Activated CD8-positive, alpha-beta memory T cell treated with anti-CD3 and anti-CD28 coated beads, Interleukin-2, amount 50 U/mL, for 4 hours (primary cell): ENCODE measurements around the gene CARMIL3.
"Not testable (repeated sequence)": the region's sequence is repeated elsewhere in the genome, so short reads cannot be mapped to it uniquely, and the experiment has no call there.

Experiments used
- DNase-seq: peaks from one replicate; pipeline ENCODE4 v3.0.0-alpha.2; 2020

Gene CARMIL3, protein sequence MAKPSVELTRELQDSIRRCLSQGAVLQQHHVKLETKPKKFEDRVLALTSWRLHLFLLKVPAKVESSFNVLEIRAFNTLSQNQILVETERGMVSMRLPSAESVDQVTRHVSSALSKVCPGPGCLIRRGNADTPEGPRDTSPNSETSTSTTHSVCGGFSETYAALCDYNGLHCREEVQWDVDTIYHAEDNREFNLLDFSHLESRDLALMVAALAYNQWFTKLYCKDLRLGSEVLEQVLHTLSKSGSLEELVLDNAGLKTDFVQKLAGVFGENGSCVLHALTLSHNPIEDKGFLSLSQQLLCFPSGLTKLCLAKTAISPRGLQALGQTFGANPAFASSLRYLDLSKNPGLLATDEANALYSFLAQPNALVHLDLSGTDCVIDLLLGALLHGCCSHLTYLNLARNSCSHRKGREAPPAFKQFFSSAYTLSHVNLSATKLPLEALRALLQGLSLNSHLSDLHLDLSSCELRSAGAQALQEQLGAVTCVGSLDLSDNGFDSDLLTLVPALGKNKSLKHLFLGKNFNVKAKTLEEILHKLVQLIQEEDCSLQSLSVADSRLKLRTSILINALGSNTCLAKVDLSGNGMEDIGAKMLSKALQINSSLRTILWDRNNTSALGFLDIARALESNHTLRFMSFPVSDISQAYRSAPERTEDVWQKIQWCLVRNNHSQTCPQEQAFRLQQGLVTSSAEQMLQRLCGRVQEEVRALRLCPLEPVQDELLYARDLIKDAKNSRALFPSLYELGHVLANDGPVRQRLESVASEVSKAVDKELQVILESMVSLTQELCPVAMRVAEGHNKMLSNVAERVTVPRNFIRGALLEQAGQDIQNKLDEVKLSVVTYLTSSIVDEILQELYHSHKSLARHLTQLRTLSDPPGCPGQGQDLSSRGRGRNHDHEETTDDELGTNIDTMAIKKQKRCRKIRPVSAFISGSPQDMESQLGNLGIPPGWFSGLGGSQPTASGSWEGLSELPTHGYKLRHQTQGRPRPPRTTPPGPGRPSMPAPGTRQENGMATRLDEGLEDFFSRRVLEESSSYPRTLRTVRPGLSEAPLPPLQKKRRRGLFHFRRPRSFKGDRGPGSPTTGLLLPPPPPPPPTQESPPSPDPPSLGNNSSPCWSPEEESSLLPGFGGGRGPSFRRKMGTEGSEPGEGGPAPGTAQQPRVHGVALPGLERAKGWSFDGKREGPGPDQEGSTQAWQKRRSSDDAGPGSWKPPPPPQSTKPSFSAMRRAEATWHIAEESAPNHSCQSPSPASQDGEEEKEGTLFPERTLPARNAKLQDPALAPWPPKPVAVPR (N-terminal part only)

DNA sequence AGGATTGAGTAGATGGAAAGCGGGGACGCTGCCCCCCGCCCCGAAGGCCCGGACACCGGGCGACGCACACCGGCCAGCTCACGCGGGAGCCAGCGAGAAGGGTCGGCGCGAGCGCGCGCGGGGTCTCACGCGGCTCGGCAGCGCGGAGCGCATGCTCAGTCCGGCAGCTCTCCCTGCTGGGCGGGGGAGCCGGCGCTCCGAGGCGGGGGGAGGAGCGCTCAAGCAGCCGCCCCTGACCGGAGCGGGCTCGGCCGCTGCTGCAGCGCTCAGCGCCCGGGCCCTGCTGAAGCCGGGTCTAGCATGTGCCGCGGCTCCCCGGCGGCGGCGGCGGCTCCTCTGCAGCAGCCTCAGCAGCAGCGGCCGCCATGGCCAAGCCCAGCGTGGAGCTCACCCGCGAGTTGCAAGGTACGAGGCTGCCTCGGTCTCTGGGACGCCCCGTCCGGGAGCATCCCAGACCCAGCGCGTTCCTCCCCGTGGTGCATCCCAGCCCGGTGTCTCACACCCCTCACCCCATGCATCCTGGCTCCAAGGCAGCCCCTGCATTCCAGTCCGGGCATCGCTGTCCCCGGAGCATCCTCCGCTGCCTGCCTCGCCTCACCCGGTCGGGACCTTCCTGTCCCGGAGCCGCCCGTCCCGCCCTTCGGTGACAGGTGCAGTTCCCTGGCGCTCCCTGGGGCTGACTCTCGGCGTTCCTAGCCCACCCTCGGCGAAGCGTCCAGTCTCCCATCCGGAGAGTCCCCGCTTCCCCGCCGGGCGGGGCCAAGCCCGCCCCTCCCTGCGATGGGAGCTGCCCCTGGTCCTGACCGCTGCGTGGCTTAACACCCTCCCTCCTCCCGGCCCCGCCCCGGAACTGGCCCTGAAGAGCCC is at the start of gene CARMIL3:
TSS of gene CARMIL3 (plus strand) at position 221 of the 867 bp plus-strand sequence. CDS start at position 366, 145 bp downstream.
- DNase-seq, result peak; percentile 60

DNA sequence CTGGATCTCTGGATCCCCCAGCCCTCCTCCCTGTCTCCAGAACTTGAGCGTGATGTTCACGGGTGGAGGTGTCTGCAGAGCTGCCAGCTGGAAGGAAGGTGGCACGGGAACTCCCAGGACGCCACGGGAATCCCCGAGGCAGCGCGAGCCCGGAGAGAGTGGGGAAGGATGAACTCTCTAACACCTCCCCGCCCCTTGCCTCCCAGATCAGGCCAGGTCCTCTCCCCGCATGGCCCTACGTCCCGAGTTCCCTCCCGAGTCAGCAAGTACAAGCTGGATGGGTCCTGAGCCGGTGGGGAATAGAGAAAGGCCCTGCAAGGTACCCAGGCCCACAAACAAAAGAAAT is 45.4 kb upstream of the CARMIL3 start:
- DNase-seq, result not testable (repeated sequence)

- peak; percentile 65 for DNase-seq
These were observed 44.8 kb upstream of the CARMIL3 start for GRCh38 chr14:24006817-24007652.

GRCh38 chr14:24011051-24011450 is 40.8 kb upstream of the CARMIL3 start:
- no peak for DNase-seq

DNA sequence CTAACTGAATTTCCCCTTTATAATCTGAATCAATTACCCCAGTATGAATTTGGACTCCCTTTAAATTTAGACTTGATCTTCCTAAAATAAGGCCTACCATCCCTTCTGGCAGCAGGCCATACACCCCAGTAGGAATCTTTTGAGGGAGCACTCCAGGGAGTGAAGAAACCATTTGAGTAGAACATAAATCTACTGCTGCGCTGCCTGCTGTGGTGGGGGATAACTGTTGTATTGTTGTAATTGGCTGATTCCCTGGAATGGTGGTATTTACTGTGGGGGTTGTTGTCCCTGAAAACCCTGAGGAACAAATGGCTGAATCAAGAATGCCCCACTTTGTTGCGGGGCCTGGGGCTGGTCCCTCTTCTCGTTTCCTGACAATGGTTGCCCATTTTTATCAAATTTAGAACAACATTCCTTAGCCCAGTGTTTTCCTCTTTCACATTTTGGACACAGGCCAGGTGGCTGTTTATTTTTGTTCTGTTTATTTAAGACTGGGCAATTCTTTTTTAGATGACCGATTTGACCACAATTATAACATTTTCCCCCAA is 39.0 kb upstream of the CARMIL3 start:
- not testable (repeated sequence) for DNase-seq

- DNase-seq, result peak; percentile 29
These were observed 37.9 kb upstream of the CARMIL3 start for GRCh38 chr14:24013654-24014514.

DNA sequence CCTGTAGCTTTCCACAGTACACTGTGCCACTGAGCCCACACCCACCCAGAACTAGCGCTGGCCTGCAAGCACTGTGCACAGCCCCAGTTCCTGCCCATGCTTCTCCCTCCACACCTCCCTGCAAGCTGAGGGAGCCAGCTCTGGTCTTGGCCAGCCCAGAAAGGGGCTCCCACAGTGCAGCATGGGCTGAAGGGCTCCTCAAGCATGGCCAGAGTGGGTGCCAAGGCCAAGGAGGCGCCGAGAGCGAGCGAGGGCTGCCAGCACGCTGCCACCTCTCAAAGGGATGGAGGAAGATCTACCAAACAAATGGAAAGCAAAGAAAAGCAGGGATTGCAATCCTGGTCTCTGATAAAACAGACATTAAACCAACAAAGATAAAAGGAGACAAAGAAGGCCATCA is 36.1 kb upstream of the CARMIL3 start:
- DNase-seq, result not testable (repeated sequence)

- DNase-seq, result not testable (repeated sequence)
These were observed 32.8 kb upstream of the CARMIL3 start for GRCh38 chr14:24018978-24019377.

GRCh38 chr14:24019944-24020343 is 31.9 kb upstream of the CARMIL3 start:
- DNase-seq, result not testable (repeated sequence)

DNA sequence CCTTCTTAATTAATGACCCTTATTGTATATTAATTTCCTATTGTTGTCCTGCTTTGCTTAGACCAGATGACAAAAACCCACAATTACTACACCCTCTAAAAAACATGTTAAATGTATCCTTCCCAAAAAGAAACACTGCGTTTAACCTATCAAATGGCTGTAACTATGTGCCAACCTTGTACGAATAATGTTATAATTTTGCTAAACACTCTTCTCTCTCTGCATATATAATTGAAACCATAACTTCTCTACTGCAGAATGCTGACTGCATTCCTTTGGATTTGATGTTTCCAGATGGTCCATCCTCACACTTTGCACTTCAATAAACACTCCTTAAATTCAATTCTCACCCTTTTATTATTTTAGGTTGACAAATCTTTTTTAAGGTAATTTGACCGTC is 31.3 kb upstream of the CARMIL3 start:
- not testable (repeated sequence) for DNase-seq

- DNase-seq, result not testable (repeated sequence)
These were observed 26.8 kb upstream of the CARMIL3 start for GRCh38 chr14:24024939-24025418.

GRCh38 chr14:24029687-24030086 is 22.1 kb upstream of the CARMIL3 start:
- DNase-seq, result not testable (repeated sequence)

DNA sequence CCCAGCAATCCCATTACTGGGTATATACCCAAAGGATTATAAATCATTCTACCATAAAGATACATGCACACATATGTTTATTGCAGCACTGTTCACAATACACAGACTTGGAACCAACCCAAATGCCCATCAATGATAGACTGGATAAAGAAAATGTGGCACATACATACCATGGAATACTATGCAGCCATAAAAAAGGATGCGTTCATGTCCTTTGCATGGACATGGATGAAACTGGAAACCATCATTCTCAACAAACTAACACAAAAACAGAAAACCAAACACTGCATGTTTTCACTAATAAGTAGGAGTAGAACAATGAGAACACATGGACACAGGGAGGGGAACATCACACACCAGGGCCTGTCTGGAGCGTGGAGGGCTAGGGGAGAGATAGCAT is 20.5 kb upstream of the CARMIL3 start:
- not testable (repeated sequence) for DNase-seq

DNA sequence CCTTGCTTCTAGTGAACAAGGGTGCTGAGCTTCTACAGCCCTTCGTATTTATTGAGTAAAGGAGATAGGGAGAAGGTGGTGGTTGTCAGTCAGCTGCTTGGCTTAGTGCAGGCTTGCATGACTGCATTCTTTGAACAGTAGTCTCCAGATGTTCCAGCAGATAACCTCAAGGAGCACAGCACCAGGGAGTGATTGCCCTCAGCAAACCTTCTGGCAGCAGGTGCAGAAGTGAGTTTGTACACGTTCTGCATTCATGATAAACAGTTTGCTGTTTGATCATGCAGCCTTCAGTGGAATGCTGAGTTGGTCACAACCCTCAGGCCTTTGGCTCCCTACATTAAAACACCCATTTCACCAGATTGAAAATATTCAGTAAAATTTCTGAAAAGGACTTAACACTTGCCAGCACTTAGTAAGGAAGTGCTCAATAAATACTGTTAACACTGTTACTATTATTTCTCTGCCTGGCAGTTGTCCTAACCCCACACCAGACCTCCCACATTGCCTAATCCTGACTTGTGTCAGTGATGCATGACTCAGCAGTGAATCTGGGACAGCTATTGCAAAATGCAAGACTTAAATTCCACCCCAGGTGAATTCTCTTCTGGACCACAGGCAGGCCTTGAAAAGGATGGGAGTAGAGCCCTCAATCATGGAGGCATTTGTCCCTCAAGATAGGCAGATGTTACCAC is 18.9 kb upstream of the CARMIL3 start:
- DNase-seq, result no peak

GRCh38 chr14:24035769-24036168 is 16.0 kb upstream of the CARMIL3 start:
- DNase-seq, result not testable (repeated sequence)

GRCh38 chr14:24036169-24036962 is 15.4 kb upstream of the CARMIL3 start:
- DNase-seq, result peak; percentile 70

DNA sequence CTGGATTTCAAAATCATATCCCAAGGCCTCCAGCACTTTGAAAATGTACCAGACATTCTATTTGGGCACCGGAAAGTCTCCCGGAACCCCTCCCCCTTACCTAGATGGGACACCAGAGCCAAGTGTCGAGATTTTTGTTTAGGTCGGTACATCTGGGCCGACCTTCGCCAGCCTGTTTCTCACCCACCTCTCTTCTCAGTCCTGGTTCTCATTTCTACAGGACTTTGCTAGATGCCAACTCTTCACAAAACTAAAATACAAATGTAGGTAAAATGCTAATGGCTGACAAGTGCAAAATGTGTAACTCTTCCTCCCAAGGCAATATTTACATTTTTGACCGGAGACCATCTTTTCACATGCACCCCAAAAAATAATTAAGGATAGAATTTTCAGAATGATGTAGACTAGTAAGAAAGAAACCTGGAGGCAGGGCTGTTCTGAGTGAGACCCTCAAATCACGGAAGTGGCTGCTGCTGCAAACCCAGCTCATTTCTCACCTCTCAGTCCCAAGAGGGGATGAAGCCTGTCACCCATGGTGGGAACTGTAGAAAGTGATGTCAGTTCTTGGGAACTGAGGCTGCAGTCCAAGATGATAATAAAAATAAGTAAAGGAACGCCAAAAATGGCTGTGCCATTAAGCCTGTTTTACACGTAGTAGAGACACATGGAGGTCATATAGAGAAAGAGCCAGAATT is 14.7 kb upstream of the CARMIL3 start:
- not testable (repeated sequence) for DNase-seq
